GM19240 (cell line): ENCODE measurements around the gene CUX1.
"Not testable (repeated sequence)": the region's sequence is repeated elsewhere in the genome, so short reads cannot be mapped to it uniquely, and the experiment has no call there.

Source experiments
- DNase-seq: peaks from one replicate; pipeline ENCODE4 v3.0.0; 2011; ENCODE audit warnings: low spot score; ENCODE audit not compliant: insufficient read length

The CUX1 gene

DNA sequence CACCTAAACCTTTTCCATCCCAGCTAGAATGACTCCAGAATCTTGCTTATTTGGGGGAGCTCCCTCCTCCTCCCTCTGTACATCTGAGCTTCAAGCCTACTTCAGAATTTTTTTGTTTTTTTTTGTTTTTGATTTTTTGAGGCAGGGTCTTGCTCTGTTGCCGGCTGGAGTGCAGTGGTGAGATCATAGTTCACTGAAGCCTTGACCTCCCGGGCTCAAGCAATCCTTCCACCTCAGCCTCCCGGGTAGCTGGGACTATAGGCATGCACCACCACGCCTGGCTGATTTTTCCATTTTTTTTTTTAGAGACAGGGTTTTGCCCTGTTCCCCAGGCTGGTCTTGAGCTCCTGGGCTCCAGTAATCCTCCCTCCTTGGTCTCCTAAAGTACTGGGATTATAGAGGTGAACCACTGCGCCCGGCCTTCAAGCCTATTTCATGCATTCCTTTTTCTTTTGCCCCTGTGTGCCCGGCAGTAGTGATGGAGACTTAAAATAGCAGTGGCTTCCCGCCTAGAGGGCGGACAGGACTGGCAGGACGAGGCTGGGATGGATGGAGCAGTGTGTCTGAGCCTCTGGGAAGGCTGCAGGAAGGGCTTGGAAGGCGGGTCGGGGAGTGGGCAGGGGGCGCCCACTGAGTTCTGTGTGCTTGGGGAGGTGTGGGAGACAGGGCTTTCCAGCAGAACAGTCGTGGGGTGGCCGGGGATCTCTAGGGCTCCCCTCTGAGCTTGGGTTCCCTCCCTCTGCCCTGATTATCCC is 8.8 kb downstream of the CUX1 start:
- DNase-seq: no peak

DNA sequence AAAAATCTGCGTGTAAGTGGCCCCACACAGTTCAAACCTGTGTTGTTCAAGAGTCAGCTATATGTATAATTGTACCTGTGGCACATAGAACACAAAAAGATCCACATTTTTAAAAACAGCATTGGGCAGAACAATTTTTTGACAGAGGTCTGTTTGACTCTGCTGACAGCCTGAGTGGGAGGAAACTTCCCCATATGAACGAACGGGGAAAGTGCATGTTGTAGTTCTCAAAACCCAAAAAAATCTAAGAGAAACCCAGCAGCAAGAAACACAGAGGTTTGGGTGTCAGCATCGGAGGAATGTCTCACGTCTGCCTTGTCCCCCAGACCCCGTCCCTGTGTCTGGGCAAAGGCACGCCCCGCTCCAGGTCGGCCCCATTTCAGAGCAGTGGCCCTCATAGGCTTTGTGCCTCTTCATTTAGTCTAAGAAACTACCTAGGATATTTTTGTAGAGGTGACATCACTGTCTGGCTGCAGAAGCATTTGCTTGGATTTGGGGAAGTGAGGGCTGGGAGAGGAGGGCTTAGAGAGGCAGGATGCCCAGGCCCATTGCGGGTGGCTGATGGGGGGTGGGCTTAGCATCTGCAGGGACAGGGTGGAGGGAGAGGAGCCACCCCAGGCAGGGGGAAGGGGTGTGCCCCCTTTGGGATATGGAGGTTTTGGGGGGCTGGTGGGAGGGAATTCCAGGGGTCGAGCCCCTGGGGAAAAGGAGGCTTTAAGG is 11.0 kb downstream of the CUX1 start:
- no peak for DNase-seq

DNA sequence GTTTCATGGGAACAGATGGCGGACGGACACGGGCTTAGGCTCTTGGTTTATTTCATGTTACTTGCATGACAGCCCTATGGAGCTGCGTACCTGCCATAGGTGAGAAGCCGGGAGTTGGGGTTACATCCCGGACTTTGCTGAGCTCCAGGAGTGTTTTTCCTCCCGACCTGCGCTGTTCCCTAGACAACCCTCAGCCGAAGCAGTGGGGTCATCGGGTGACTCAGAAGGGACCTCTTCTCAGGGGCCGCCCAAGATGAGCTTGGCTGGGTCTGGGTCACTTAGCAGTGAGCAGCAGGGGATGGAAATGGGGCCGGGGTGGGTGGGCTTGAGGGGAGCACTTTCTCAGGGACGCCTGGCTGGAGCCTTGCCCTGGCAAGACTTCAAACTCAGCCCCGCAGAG is 11.9 kb downstream of the CUX1 start:
- no peak for DNase-seq

DNA sequence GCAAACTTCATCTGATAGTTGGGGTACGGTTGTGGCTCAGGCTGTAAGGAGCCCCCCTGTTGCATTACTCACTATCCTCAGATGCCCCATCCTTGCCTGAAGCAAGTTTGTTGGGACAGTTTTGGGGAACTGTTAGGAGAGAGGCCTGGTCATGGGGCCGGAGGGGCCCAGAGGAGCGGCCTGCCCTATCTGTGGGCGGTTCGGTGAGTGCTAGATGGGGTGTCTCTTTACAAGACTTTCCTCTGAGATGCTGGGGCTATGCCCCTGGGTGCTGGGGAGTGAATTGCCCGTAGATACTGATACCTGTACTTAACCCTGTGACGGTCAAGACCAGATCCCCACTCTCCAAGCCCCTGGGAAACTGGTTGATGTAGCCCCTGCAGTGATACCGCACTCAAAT is 12.4 kb downstream of the CUX1 start:
- DNase-seq: no peak

DNA sequence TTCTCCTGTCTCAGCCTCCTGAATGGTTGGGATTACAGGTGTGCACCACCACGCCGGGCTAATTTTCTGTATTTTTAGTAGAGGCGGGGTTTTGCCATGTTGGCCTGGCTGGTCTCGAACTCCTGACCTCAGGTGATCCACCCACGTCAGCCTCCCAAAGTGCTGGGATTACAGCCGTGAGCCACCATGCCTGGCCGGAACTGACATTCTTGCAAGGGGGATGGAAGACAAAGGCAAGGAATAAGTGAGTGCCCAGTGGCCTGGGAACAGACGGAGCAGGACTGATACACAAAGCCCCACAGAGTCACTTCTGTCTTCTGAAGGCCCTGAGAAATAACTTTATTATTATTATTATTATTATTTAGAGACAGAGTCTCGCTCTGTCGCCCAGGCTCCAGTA is 14.0 kb downstream of the CUX1 start:
- not testable (repeated sequence) for DNase-seq

DNA sequence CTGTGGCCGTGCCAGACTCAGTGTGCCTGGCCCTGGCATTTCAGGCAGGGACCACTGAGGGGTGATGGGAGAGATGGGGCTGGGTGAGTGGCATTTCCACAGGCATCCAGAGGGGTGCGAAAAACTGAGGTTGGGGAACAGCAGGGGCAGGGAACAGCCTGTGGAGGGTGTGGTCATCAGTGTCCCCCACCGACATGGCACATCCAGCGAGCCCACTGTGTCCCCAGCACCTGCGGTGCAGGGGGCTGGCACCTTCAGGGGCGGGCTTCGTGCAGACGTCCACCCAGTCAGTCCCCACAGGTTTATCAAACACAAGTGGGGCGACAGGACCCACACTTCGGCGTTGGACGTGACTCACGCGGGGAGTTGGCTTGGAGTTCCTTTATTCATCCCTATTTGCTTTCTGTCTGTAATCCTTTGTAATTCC is 14.8 kb downstream of the CUX1 start:
- DNase-seq: no peak

DNA sequence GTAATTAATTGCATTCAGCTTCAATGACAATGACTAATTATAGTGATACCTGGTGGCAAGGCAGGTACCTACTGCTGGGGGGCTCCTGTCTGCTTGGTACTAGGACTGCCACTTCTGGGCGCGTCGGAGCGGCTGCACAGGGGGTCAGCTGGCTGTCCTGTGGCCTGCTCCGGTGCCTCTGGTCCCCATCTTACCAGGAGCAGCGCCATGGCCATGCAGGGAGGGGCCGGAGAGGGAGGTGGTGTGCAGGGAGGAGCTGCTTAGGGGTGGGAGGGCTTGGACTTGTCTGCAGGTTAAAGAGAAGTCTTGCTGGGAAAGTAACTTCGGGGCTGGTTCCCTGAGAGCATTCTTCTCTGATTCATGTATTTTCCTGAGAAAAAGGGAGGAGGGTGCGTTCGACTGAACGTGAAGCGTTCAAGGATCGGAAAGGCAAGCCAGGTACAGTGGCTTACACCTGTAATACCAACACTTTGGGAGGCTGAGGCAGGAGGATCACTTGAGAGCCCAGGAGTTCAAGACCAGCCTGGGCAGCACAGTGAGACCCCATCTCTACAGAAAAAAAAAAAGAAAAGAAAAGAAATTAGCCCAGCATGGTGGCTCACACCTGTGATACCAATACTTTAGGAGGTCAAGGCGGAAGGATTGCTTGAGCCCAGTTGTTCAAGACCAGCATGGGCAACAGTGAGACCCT is 15.4 kb downstream of the CUX1 start:
- no peak for DNase-seq

DNA sequence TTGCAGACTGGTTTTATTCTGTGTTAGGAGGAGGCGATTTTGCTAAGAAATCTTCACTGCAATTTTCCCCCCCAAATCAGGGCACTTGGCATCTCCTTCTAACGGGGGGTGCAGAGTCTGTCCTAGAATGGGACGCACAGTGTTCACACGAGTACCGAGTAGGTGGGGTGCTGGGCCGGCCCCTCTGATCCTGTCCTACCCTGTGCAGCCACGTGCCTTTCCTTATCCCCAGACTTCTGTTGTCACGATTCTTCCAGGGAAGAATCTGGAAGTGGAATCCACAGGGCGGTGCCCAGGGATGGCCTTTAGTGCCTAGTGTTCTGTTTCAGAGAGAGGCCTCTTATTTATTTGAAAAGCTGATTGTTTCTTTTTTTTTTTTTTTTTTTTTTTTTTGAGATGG is 16.4 kb downstream of the CUX1 start:
- no peak for DNase-seq

DNA sequence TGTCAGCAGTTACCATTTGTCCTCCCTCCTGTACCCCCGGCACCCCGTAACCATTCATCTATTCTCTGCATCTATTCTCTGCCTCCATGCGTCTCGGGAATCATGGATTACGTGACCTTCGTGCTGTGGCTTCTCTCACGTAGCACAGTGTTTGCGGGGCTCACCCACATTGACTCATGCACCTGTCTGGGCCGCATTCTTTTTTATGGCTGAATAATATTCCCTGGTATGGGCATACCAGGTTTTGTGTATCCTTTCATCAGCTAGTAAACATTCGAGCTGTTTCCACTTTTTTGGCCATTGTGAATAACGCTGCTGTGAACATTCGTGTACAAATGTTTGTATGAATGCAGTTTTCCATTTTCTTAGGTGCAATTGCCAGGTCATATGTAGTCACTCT is 17.7 kb downstream of the CUX1 start:
- no peak for DNase-seq

DNA sequence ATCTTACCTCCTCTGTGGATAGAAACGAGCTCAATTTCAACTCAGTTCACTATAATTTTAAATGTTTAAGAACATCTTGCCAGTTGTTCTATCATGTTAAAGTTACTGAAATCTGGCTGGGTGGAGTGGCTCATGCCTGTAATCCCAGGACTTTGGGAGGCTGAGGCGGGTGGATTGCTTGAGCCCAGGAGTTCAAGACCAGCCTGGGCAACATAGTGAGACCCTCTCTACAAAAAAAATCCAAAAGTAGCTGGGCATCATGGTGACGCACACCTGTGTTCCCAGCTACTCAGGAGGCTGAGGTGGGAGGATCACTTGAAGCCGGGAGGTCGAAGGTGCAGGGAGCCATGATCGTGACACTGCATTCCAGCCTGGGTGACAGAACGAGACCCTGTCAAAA is 20.0 kb downstream of the CUX1 start:
- DNase-seq: not testable (repeated sequence)

DNA sequence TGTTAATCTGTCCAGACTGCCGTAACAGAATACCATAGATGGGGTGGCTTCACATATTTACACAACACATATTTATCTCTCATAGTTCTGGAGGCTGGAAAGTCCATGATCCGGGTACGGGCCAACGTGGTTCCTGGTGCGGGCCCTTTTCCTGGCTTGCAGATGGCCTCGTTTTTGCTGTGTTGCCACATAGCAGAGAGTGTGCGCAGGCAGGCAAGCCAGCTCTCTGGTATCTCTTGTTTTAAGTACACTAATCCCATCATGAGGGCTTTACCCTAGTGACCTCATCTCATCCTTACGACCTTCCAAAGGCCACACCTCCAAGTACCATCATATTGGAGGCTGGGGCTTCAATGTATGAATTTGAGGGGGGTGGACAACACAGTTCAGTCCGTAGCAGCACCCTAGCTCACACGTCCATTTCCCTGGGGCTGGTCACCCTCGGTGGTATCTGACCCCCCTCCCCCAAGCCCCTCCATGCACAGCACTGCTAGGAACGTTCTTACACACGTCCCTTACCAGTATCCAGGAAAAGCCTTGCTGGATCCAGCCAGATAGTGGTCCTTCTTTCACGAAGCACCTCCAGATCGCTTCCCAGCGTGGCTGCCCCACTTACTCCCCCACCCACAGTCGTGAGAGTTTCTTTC is 21.5 kb downstream of the CUX1 start:
- no peak for DNase-seq

DNA sequence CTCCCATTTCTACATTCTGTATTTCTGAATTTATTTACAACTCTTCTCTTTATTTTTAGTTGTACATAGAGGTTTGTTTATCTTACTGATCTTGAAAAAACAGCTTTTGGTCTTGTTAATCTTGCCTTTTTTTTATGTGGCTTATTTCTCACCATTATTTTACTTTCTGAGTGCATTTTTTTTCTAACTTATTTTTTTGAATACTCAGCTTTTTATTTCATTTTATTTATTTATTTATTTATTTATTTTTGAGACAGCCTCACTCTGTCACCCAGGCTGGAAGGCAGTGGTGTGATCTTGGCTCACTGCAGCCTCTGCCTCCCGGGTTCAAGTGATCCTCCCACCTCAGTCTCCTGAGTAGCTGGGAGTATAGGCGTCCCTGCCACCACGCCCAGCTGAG is 23.9 kb downstream of the CUX1 start:
- DNase-seq: no peak

DNA sequence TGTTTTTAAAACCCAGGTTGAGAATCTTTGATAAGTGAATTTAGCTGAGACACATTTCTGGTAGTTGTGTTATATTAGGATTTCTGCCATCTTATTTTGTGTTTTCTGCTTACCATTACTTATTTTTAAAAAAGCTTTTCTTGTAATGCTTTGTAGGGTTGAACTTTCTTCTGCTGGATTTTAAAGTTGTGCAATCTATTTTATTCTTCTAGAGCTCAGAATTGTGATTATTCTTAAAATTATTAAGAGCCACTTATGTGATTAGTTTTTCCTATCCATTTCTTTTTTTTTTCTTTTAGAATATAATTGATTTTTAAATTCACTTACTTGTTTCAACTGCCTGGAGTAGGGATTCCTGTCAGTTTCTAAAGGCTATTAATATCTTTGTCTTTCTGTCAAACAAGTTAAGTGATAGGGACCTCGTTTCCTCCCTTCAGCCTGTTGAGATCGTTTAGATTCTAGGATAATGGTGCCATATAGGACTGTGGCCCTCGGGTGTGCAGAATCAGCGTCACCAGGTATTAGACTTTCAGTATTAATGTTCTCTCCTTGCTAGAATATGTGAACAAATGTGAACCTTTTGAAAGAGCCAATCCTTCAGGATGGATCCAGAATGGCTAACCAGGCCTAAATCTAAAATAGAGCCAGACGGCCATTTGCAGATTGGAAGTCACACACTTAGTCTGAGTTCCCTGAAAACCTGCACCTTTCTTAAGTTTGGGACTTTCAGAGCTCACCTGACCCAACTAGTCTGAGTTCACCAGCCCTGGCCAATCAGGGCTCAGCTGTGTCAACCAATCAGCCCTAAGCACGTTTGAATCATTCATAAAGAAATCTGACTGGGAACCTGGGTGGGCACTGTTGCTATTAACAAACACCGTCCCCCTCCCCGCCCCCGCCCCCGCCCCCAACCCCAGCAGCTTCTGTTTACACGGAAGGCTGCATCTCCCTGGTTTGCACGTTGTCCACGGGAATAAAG is 26.2 kb downstream of the CUX1 start:
- DNase-seq: no peak

DNA sequence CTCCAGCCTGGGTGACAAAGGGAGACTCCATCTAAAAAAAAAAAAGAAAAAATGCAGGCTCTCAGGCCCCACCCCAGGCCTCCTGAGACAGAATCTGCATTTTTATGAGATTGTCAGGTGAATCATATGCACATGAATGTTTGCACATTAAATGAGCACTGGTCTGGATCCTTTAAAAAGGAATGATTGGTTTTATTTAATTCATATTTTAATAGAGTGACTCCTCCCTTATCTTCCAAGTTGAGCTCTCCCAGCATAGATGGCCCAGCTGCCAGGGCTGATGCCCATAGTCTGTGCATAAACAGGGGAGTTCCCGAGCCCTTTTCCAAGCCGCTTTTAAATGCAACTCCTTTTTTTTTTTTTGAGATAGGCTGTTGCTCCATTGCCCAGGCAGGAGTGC is 28.5 kb downstream of the CUX1 start:
- no peak for DNase-seq

DNA sequence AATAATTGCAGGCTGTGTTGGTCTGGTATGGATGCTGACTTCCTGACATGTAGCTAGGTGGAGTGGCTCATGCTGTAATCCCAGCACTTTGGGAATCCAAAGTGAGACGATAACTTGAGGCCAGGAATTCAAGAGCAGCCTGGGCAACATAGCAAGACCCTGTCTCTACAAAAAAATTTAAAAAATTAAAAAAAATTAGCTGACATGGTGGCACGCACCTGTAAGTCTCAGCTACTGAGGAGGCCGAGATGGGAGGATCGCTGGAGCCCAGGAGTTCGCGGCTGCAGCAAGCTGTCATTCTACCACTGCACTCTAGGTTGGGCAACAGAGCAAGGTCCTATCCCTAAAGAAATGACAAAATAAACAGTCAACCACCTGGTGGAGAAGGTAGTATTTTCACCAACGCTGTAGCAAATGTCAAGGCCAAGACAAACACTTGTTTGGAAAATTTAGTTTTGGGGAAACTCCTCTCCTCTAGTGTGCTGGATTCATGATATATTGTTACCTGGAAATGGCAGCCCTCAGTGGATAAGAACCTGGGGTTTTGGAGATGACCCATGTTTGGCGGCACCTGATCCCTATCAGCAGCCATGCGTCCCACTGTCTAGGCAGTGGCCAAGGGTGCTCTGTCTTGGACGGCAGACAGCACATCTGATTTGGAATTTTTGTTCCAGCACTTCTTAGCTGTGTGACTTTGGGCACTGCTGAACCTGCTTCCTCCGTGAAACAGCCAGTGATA is 29.5 kb downstream of the CUX1 start:
- DNase-seq: no peak

DNA sequence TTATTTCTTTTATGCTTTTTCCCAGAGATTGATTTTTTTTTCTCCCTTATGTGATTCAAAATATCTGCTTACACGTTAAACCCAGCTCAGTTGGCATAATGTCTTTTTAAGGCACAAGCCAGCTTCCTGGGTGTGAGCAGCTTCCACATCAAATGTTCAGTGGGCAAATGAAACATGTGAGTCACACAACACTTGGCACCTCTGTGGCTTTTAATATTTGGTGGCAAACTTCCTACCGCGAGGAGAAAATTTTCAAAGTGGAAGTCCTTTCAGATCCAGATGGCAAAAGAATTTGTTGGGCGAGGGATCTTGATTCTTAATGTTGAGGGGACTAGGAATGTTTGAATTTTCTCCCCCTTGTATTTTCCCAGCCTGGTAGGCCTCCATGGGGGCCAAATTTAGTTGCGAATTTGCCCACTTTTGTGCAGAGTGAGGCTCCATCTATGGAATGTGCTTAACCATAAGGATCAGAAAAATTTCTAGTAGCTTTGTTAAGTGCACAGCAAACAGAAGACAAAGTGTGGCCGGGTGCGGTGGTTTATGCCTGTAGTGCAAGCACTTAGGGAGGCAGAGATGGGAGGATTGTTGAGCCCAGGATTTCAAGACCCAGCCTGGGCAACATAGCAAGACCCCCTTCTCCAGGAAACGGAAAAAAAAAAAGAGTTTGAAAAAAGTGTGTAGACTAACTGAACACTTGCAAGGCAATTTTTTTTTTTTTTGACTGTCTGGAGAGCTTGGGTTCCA is 31.0 kb downstream of the CUX1 start:
- no peak for DNase-seq

DNA sequence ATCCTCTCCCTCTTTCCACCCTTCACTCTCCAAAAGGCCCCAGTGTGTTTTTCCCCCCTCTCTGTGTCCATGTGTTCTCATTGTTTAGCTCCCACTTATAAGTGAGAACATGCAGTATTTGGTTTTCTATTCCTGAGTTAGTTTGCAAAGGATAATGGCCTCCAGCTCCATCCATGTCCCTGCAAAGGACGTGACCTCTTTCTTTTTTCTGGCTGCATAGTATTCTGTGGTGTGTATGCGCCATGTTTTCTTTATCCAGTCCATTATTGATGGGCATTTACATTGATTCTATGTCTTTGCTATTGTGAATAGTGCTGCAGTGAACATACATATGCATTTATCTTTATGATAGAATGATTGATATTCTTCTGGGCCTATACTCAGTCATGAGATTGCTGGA is 31.9 kb downstream of the CUX1 start:
- DNase-seq: not testable (repeated sequence)

DNA sequence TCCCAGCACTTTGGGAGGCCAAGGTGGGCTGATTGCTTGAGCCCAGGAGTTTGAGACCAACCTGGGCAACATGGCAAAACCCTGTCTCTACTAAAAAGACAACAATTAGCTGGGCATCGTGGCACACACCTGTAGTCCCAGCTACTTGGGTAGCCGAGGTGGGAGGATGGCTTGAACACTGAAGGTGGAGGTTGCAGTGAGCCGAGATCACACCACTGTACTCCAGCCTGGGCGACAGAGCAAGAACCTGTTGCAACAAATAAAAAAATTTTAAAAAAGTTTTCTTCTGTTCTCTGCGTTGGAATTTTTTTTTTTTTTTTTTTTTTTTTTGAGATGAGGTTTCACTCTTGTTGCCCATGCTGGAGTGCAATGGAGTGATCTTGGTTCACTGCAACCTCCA is 34.9 kb downstream of the CUX1 start:
- not testable (repeated sequence) for DNase-seq

DNA sequence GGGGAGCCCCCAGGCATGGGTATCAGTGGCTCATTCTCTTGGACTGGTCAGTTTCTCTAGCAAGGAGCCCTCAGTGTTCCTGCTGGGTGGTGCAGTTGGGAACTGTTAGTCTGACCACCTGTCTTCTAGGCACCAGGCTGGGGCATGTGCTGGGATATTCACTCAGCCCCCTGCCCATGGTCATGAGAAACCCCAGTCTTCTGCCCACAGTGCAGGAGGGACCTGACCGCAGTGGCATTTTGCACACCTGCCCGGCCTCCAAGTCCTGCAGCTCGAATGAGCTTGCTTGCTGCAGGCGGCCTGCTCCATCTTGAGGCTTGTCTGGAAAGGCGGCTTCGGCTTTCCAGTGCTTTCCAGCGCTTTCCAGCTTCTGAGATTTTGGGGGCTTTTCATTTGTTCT is 36.3 kb downstream of the CUX1 start:
- no peak for DNase-seq
